HG02852 (cell line): ENCODE results near the gene FAXDC2.
A peak's percentile ranks its signal among the peaks of the same experiment; 100 is the strongest.
"Not testable (repeated sequence)": the region's sequence is repeated elsewhere in the genome, so short reads cannot be mapped to it uniquely, and the experiment has no call there.

ENCODE experiments used
- ATAC-seq: cut with Tn5 transposase; IDR thresholded peaks from one replicate; pipeline ENCODE4 v1.9.1; 2021; ENCODE audit warnings: mild to moderate bottlenecking, moderate library complexity; ENCODE audit not compliant: unreplicated experiment

FAXDC2 gene

DNA sequence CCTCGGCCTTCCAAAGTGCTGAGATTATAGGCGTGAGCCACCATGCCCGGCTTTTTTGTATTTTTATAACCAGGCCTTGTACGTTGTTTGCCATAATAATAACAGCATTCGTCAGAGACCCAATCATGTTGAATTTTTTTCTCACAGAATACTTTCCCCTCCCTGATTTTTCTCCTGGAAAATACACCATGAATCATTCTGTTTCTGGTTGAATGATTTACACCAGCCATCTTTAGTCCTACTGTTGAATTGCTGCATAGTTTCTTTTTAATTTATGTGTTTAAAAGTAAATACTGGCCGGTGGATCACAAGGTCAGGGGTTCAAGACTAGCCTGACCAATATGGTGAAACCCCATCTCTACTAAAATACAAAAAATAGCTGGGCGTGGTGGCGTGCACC is 11.5 kb upstream of the FAXDC2 start:
- no peak for ATAC-seq

DNA sequence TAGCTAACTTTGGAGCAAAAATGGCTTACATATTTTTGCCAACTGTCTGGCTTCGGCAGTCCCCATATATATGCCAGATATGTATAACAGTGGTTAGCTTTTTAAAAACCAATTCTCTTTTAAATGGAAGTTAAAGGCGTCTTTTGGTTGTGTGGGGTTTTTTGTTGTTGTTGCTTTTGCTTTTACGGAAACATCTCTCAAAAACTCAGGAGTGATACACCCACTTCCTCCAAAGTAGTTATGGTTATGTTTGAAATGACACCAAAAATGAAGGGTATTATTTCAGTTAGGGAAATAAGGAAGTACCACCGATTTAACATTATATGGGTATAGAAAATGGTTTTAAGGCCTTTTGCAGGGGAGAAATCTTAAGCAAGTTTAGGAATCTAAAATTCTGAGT is 10.4 kb upstream of the FAXDC2 start:
- ATAC-seq = no peak

DNA sequence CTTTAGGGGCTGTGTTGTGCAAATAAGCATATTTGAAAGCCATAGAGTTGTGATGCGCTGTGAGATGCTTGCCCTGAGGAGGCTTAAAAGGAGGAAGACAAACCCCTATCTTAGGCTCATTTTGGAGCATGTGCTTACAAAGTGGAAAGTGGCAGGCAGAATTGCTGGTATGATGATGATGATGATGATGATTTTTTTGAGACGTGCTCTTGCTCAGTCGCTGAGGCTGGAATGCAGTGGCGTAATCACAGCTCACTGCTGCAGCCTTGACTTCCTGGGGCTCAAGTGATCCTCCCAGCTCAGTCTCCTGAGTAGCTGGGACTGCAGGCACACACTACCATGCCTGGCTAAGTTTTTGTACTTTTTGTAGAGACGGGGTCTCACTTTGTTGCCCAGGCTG is 9.7 kb upstream of the FAXDC2 start:
- ATAC-seq = no peak

- ATAC-seq = no peak
These were observed 8.8 kb upstream of the FAXDC2 start for GRCh38 chr5:154858972-154859871.

- ATAC-seq = peak; percentile 72
These were observed 8.0 kb upstream of the FAXDC2 start, which contains the start of gene CNOT8 for GRCh38 chr5:154858297-154858971. Gene CNOT8 (plus strand): TSS chr5:154858627. CDS start chr5:154863279, 4,652 bp downstream.

DNA sequence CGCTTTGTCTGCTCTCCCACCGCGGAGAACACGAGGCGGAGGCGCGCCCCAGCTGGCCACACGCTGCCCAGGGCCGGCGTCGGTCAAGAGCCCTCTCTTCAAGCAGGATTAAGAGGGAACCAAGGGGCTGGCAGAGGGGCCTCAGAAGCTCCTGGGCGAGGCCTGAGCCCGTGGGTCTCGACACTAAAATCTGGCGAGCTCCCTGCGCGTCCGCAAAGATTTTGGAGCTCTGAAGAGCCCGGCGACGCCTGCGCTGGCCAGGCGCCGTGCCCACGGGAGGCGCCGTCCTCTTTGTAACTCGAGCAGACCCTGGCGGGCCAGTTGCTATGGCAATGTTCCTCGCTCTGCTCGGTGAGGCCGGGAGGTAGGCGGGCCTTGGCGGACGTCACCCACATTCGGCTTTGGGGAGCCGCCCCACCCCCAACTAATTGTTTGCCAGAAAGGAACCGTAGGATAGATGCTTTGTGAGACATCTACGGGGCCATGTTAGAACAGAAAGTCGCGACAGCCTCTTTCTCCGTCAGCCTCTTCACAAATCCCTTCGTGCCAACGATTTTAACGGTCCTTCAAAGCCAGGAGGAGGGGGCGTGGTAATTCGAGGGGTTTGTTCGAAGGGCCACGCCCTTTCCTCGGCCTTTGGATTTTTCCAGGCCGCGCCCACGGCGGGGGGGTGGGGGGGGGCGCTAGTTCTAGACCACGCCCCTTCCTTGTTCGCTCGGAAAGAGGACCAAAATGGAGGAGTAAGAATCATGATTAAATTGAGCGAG is 7.3 kb upstream of the FAXDC2 start:
- peak; percentile 61 for ATAC-seq

GRCh38 chr5:154851351-154851750 is 948 bp upstream of the FAXDC2 start:
- no peak for ATAC-seq

GRCh38 chr5:154849791-154850201 is 607 bp downstream of the FAXDC2 start:
- no peak for ATAC-seq

DNA sequence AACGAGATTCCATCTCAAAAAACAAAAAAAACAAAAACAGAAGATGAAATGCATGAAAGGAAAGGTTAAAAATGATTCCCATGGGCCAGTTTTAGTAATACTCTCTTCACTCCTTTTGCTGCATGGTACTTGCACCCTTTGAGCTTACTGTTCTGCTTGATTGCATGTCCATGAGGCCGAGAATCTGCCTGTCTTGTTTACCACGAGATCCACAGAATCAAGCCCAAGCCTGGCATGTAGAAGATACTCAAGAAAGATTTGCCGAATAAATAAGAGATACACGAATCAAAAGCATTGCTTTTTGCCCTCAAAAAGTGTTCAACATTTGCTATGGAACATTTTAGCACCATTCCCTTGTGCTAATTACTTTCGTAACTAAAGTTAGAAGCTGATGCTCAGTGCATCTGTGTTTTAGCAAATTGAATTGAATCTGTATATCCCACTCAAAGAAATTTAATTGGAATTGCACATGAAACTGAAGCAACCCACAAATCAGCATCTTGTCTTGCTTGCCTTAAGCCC is 1.1 kb downstream of the FAXDC2 start:
- ATAC-seq = no peak

DNA sequence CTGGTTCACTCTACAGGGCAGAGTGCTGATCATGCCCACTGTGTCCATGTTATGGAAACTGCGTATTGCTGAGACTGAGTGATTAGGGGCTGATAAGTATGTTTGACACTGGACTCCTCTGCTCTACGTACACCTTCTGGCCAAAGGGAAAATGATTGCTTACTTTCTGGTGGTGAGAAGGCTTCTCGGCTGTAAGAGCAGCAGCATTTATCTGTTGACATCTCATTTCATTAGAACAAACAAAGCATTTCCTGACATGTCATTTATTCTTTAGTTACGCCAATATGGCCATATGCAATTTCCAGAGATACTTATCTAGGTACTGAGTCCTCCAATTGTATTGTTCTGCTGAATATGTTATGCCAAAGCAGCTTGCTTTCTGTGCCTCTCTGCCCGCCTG is 5.6 kb downstream of the FAXDC2 start:
- ATAC-seq = no peak

DNA sequence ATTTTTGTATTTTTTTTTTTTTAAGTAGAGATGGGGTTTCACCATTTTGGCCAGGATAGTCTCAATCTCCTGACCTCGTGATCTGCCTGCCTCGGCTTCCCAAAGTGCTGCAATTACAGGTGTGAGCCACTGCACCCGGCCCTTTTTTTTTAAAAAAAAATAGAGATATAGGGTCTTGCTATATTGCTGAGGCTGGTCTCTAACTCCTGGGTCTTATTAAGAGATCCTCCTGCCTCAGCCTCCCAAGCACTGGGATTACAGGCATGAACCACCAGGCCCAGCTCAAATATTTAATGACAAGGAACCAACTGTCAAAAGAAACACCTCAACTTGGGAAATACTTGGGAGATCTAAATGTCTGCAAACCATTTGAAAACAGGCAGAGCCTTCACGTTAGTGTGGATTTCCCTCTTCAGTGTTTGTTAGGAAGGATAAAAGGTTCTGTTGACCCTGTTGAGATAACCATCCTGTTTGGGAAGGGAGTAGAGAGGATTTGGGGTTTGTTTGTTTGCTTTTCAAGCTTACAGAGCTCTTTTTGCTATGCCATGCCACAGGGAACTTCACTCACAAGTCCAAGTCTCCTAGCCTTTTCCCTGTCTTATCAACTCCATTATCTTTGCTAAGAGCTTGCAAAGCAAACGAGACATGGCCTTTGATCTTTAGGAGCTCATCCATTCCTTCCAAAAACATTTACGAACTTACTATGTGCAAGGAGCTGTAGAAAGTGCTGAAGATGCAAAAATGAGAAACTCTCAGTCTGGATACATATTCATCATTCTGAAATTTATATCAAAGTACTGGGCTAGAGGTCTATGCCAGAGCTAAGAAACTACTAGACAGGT is 7.5 kb downstream of the FAXDC2 start:
- ATAC-seq = no peak

DNA sequence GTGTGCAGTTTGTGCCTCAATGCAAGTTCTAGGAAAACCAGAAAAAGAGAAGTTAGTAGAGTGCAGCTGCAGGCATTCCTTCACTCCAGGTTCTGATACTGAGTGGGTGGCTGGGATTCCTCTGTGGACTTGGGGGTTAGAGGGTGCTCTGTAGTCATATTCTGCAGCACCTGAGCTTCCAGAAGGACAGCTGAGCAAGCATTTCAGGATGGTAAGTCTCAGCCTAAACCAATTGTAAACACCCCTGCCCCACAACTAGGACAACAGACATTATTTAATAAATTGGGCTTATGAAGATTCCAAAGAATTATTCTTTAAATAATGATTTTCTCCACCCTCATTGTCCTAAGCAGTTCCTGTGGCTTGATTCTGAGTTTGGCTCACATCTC is 9.1 kb downstream of the FAXDC2 start:
- ATAC-seq = no peak

DNA sequence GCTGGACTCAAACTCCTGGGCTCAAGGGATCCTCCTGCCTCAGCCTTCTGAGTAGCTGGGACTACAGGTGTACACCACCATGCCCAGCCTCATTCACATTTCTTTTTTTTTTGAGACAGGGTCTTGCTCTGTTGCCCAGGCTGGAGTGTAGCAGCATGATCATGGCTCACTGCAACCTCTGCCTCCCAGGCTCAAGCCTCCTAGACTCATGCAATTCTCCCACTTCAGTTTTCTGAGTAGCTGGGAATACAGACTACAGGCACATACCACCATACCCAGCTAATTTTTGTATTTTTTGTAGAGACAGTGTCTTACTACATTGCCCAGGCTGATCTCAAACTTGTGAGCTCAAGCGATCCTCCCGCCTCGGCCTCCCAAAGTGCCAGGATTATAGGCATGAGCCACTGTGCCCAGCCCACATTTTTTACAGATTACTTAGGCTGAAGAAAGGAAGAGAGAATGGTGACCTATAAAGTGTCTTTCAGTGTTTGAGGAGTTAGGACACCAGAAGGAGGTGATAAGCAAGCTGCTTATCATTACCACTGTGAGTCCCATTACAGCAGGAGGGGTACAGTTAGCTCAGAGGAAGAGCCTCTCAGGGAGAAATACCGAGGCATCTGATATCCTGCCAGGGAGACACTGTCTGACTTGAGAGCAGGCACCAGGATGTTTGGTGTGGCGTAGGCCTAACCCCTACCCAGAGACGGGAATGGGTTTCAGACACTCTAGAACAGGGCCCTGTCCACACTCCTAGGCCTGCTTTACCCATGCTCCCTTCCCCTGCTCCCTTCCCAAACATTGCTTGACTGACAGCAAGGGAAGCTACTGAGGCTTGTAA is 9.7 kb downstream of the FAXDC2 start:
- ATAC-seq = no peak

DNA sequence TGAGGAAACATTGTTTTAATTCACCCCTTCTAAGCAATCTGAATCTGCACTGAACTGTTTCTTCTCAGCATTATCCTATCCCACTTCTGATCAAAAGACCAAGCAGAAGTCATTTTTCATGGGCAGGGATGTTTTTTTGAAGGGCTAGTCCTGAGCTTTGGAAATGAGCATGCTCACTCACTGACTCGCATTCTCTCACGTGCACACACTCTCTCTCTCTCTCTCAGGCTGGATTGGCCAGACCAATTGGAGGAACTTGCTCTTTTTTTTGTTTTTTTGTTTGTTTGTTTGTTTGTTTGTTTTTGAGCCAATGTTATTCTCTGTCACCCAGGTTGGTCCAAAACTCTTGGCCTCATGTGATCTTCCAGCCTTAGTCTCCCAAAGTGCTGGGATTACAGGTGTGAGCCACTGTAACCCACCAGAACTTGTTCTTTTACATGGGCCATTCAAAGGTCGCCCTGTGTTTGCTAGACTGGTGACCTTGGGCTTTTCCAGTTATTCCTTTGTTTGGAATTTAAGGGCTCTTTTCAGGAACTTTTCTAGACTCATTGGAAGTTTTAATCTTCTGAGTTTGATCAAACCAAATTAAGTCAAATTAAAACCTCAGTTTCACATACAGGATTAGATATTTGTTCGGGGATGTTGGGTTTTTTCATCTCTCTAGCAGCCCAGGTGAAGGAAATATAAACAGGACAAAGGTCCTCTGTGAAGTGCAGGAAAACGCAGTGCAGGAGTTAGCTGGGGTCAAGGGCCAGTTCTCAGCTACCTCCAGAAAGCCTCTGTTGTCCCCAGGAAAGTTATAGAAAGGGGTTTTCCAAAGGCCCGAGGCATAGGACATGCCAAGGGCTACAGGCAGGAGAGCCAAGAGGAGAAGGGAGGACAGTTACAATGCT is 13.1 kb downstream of the FAXDC2 start:
- ATAC-seq = no peak

GRCh38 chr5:154836225-154836624 is 14.2 kb downstream of the FAXDC2 start:
- no peak for ATAC-seq

GRCh38 chr5:154835701-154836052 is 14.7 kb downstream of the FAXDC2 start:
- ATAC-seq = not testable (repeated sequence)

GRCh38 chr5:154834053-154834452 is 16.4 kb downstream of the FAXDC2 start:
- no peak for ATAC-seq

- ATAC-seq = not testable (repeated sequence)
These were observed 17.6 kb downstream of the FAXDC2 start for GRCh38 chr5:154832804-154833203.
